Astrocyte of the hippocampus (primary cell): ENCODE measurements around the gene CCL1.
A peak's percentile ranks its signal among the peaks of the same experiment; 100 is the strongest.

Source experiments
- DNase-seq: peaks from one replicate; pipeline ENCODE4 v3.0.0; 2011; ENCODE audit warnings: low read depth, low spot score

Gene CCL1

GRCh38 chr17:34363183-34363661 lies at the start of gene CCL1:
TSS of gene CCL1 (minus strand) at chr17:34363233. CDS start at chr17:34363161, 72 bp downstream.
- no peak for DNase-seq

- no peak for DNase-seq
Measured at GRCh38 chr17:34412534-34412933, 49.5 kb upstream of the CCL1 start.

- no peak for DNase-seq
Measured at GRCh38 chr17:34411646-34412421, 48.8 kb upstream of the CCL1 start.

- no peak for DNase-seq
Measured at GRCh38 chr17:34409352-34409751, 46.3 kb upstream of the CCL1 start.

GRCh38 chr17:34408439-34408838 lies 45.4 kb upstream of the CCL1 start:
- no peak for DNase-seq

GRCh38 chr17:34406226-34406625 lies 43.2 kb upstream of the CCL1 start:
- no peak for DNase-seq

- no peak for DNase-seq
Measured at GRCh38 chr17:34403006-34403405, 40.0 kb upstream of the CCL1 start.

GRCh38 chr17:34401165-34401564 lies 38.1 kb upstream of the CCL1 start:
- no peak for DNase-seq

- DNase-seq: no peak
Measured at GRCh38 chr17:34400301-34400931, 37.4 kb upstream of the CCL1 start.

GRCh38 chr17:34399725-34400124 lies 36.7 kb upstream of the CCL1 start:
- DNase-seq: no peak

GRCh38 chr17:34398990-34399389 lies 36.0 kb upstream of the CCL1 start:
- no peak for DNase-seq

GRCh38 chr17:34397265-34397664 lies 34.2 kb upstream of the CCL1 start:
- no peak for DNase-seq

GRCh38 chr17:34393401-34393800 lies 30.4 kb upstream of the CCL1 start:
- DNase-seq: no peak

GRCh38 chr17:34391241-34391640 lies 28.2 kb upstream of the CCL1 start:
- DNase-seq: no peak

GRCh38 chr17:34390649-34391048 lies 27.6 kb upstream of the CCL1 start:
- no peak for DNase-seq

- DNase-seq: no peak
Measured at GRCh38 chr17:34389126-34389750, 26.2 kb upstream of the CCL1 start.

- DNase-seq: no peak
Measured at GRCh38 chr17:34387566-34387965, 24.5 kb upstream of the CCL1 start.

GRCh38 chr17:34386697-34387550 lies 23.9 kb upstream of the CCL1 start:
- DNase-seq: peak; percentile 16

- no peak for DNase-seq
Measured at GRCh38 chr17:34386343-34386696, 23.3 kb upstream of the CCL1 start.

- peak; percentile 28 for DNase-seq
Measured at GRCh38 chr17:34384822-34385605, 22.0 kb upstream of the CCL1 start.

GRCh38 chr17:34384271-34384670 lies 21.2 kb upstream of the CCL1 start:
- DNase-seq: no peak
